Sigmoid colon (tissue), 7 donors: Measurements from ENCODE around the gene ZNF544. TPM values are rescaled to one million over a fixed set of nuclear protein-coding genes. Genes with fewer than 3 reads are reported as not detected.
A peak's percentile ranks its signal among the peaks of the same experiment; 100 is the strongest.

Experiments
- DNase-seq: peaks from one replicate; pipeline ENCODE4 v3.0.0-alpha.2; 2019
- H3K27ac ChIP-seq, 4 donors: fragments of 200-600 bp; sonication (generic); one replicate each; pipeline ENCODE4 v1.5.1; 2016 to 2019; ENCODE audit warnings: mild to moderate bottlenecking in 1 of 4
- H3K27me3 ChIP-seq, 3 donors: fragments of 200-600 bp; sonication (generic); one replicate each; pipeline ENCODE4 v1.5.1; 2019; ENCODE audit warnings: mild to moderate bottlenecking in 1 of 3
- H3K36me3 ChIP-seq, 4 donors: fragments of 200-600 bp; sonication (generic); one replicate each; pipeline ENCODE4 v1.5.1; 2016 to 2019
- H3K4me1 ChIP-seq, 4 donors: fragments of 200-600 bp; sonication (generic); one replicate each; pipeline ENCODE4 v1.5.1; 2017 to 2019
- H3K4me3 ChIP-seq, 4 donors: fragments of 200-600 bp; sonication (generic); one replicate each; pipeline ENCODE4 v1.5.1; 2017 to 2019; ENCODE audit warnings: mild to moderate bottlenecking in 2 of 4, moderate library complexity in 1 of 4
- H3K9me3 ChIP-seq, 4 donors: fragments of 200-600 bp in 3 of 4; sonication (generic) in 3 of 4; one replicate each; pipeline versions ENCODE4 v1.5.1 to v1.6.1; 2013 to 2019
- CTCF ChIP-seq, 4 experiments: fragments of 450-650 bp in 3 of 4; fragments of 200-600 bp in 1 of 4; IDR thresholded peaks; one replicate each; pipeline ENCODE4 v1.5.1; 2016 to 2019; ENCODE audit warnings: antibody characterized with exemption in 4 of 4, mild to moderate bottlenecking in 3 of 4, moderate library complexity in 2 of 4
- EP300 ChIP-seq, 4 donors: sonication (generic); formaldehyde crosslinking; IDR thresholded peaks; one replicate each; pipeline ENCODE4 v1.6.1; 2017; ENCODE audit warnings: antibody characterized with exemption in 4 of 4
- POLR2A ChIP-seq, 2 donors: fragments of 450-650 bp; IDR thresholded peaks; one replicate each; pipeline ENCODE4 v1.6.1; 2016; ENCODE audit warnings: antibody characterized with exemption in 2 of 2, mild to moderate bottlenecking in 2 of 2, moderate library complexity in 2 of 2
- POLR2AphosphoS5 ChIP-seq, 4 donors: sonication (generic); formaldehyde crosslinking; IDR thresholded peaks; one replicate each; pipeline ENCODE4 v1.6.1; 2017; ENCODE audit warnings: antibody characterized with exemption in 4 of 4
- WGBS, 2 donors: extraction: QIAGEN DNeasy Blood & Tissue Kit; methylation state at CpG; one replicate each; pipeline ENCODE4 v1.1.7; 2013; 5-methylcytosine and 5-hydroxymethylcytosine counted together
- intact Hi-C: fragments of 100-400 bp; cut with DNase I; formaldehyde crosslinking; loops from one replicate; pipeline ENCODE4 v1.15.1; 2023
- polyA plus RNA-seq, 3 donors: library from polyadenylated mRNA; stranded (reverse); fragments of 200-250 nt; gene quantifications; one replicate each; pipeline ENCODE4 v1.2.3, GENCODE V29; 2013
- total RNA-seq, 4 donors: library from RNA; depleted of rRNA; stranded (reverse); fragments of >200 nt; gene quantifications; one replicate each; pipeline ENCODE4 v1.1.0, GENCODE V29; 2016
- donor health status: healthy with polysubstance abuse.
- donor health status: Bipolar disorder and iron deficiency.
- donor health status: healthy.

ZNF544 gene
- total and polyA plus RNA-seq, 7 donors = 16.4 to 45.1 (median 28.6) TPM

- peak overlapping the region; percentile 12 to 90 (median 84) for H3K4me3 ChIP-seq
- peaks cover 0 to 17% (median 14%) of the 10 kb centered on the region in 4 donors for H3K4me1 ChIP-seq
- TF ChIP-seq EP300 (IDR thresholded peaks at IDR 0.05) (no peak), POLR2AphosphoS5 (IDR thresholded peaks at IDR 0.05) (no peak), POLR2A (IDR thresholded peaks at IDR 0.05) (no peak), CTCF (IDR thresholded peaks at IDR 0.05) (no peak)
- H3K36me3 ChIP-seq = peaks cover 12 to 51% (median 13%) of the 10 kb centered on the region in 4 donors
- no peaks in the 10 kb centered on the region for H3K27me3 ChIP-seq
- DNase-seq = no peak
- 27 to 37% methylated on average over 7 of the region's 7 CpGs for WGBS, 2 donors
- no peaks in the 10 kb centered on the region for H3K9me3 ChIP-seq
- peak overlapping the region; percentile 88 to 93 (median 90) for H3K27ac ChIP-seq
- intact Hi-C loops = loop anchor here (1.0 to 5.0 kb wide), 3 partner anchors 23 to 122 kb away; partner anchors contain the start of genes ZNF274 and ZNF8
Measured at GRCh38 chr19:58304748-58305064, 76.0 kb downstream of the ZNF544 start.

- Histone ChIP-seq H3K9me3 (no peaks in the 10 kb centered on the region), H3K27me3 (no peaks in the 10 kb centered on the region), H3K4me1 (peaks cover 0 to 17% (median 14%) of the 10 kb centered on the region in 4 donors), H3K4me3 (peak within 1 kb of the TSS; percentile 80 to 93 (median 90)), H3K27ac (peak within 1 kb of the TSS; percentile 88 to 93 (median 90)), H3K36me3 (peaks cover 6 to 45% (median 9%) of the 10 kb centered on the region in 4 donors)
- TF ChIP-seq EP300 (IDR thresholded peaks at IDR 0.05) (peak in 1 of 4 donors; percentile 62), POLR2AphosphoS5 (IDR thresholded peaks at IDR 0.05) (peak; percentile 97 to 98 (median 98)), POLR2A (IDR thresholded peaks at IDR 0.05) (peak; percentile 83 to 88), CTCF (IDR thresholded peaks at IDR 0.05) (peak in 3 of 4 experiments; percentile 21 to 44 (median 36))
- intact Hi-C loops = loop anchor here (1.0 to 2.0 kb wide), 2 partner anchors 22 to 26 kb away; partner anchors contain the start of gene ZNF8
- WGBS, 2 donors = 1% methylated on average over 55 of the region's 55 CpGs
- DNase-seq = peak; percentile 98
Measured at GRCh38 chr19:58305065-58305931, 76.6 kb downstream of the ZNF544 start, which contains the start of gene ERVK3-1. Gene ERVK3-1 (plus strand): TSS chr19:58305377. CDS start chr19:58312169, 6,792 bp downstream.

GRCh38 chr19:58305932-58306323, 77.2 kb downstream of the ZNF544 start:
- DNase-seq = no peak
- Histone ChIP-seq H3K27ac (peak overlapping the region; percentile 88 to 93 (median 90)), H3K36me3 (peaks cover under 1 to 39% (median 5%) of the 10 kb centered on the region in 4 donors), H3K4me3 (peak overlapping the region; percentile 80 to 93 (median 90)), H3K27me3 (no peaks in the 10 kb centered on the region), H3K9me3 (no peaks in the 10 kb centered on the region), H3K4me1 (peaks cover 0 to 17% (median 14%) of the 10 kb centered on the region in 4 donors)
- no peak for TF ChIP-seq POLR2AphosphoS5 (IDR thresholded peaks at IDR 0.05)
- TF ChIP-seq POLR2A (IDR thresholded peaks at IDR 0.05) = no peak
- TF ChIP-seq CTCF (IDR thresholded peaks at IDR 0.05) = no peak
- TF ChIP-seq EP300 (IDR thresholded peaks at IDR 0.05) = no peak
- 46 to 60% methylated on average over 12 of the region's 12 CpGs for WGBS, 2 donors
- intact Hi-C loops = loop anchor here (1.0 to 2.0 kb wide), 2 partner anchors 21 to 27 kb away; partner anchors contain the start of gene ZNF8

GRCh38 chr19:58307736-58308135, 79.0 kb downstream of the ZNF544 start:
- H3K36me3 ChIP-seq = peaks cover 8 to 42% (median 14%) of the 10 kb centered on the region in 4 donors
- WGBS, 2 donors = 94% methylated on average over 4 of the region's 4 CpGs
- H3K9me3 ChIP-seq = no peaks in the 10 kb centered on the region
- no peak for TF ChIP-seq POLR2A (IDR thresholded peaks at IDR 0.05)
- no peak for TF ChIP-seq EP300 (IDR thresholded peaks at IDR 0.05)
- TF ChIP-seq POLR2AphosphoS5 (IDR thresholded peaks at IDR 0.05) = no peak
- TF ChIP-seq CTCF (IDR thresholded peaks at IDR 0.05) = no peak
- no peak for DNase-seq
- no peak overlapping the region for H3K4me3 ChIP-seq
- H3K27me3 ChIP-seq = no peaks in the 10 kb centered on the region
- peaks cover 0 to 17% (median 14%) of the 10 kb centered on the region in 4 donors for H3K4me1 ChIP-seq
- H3K27ac ChIP-seq = no peak overlapping the region
- intact Hi-C loops = no loop called here
